Colonic mucosa (tissue), 4 donors: Measurements from ENCODE around the gene URB2. TPM values are rescaled to one million over a fixed set of nuclear protein-coding genes. Genes with fewer than 3 reads are reported as not detected.

Experiments
- DNase-seq: peaks from one replicate; pipeline ENCODE4 v3.0.0-alpha.2; 2020
- H3K27ac ChIP-seq: fragments of 200-600 bp; one replicate; pipeline ENCODE4 v1.8.0; 2021
- H3K27me3 ChIP-seq: fragments of 200-600 bp; one replicate; pipeline ENCODE4 v1.8.0; 2021
- H3K36me3 ChIP-seq: fragments of 200-600 bp; one replicate; pipeline ENCODE4 v1.8.0; 2021
- H3K4me1 ChIP-seq: fragments of 200-600 bp; one replicate; pipeline ENCODE4 v1.8.0; 2021; ENCODE audit warnings: mild to moderate bottlenecking
- H3K4me3 ChIP-seq: fragments of 200-600 bp; one replicate; pipeline ENCODE4 v1.8.0; 2021
- H3K9ac ChIP-seq, 2 donors: one replicate each; pipeline ENCODE4 v1.7.0; 2013; ENCODE audit warnings: control low read depth in 2 of 2, low read depth in 2 of 2, low read length in 2 of 2
- H3K9me3 ChIP-seq: fragments of 200-600 bp; one replicate; pipeline ENCODE4 v1.8.0; 2021
- CTCF ChIP-seq: fragments of 200-600 bp; IDR thresholded peaks from one replicate; pipeline ENCODE4 v1.8.0; 2022; ENCODE audit warnings: antibody characterized with exemption, mild to moderate bottlenecking
- intact Hi-C: fragments of 100-400 bp; cut with DNase I; formaldehyde crosslinking; loops from one replicate; pipeline ENCODE4 v1.14.1; 2022
- total RNA-seq, 2 donors: library from RNA; stranded (reverse); fragmentation: NEBNext Ultra II Directional in 1 of 2; extraction: Animal tissue kit (Norgen Biotek cat#: 25700) in 1 of 2; gene quantifications; one replicate each; pipeline ENCODE4 v1.2.1, GENCODE V29; 2021
- donor health status: healthy.
- donor health status: DM: no; HTN: no; CAD: no.
- donor health status: DM: no; HTN: no; CAD: no.

Gene URB2
- total RNA-seq, 2 donors from 2014 or later, result 5.7 to 10.0 TPM

- intact Hi-C loops, result no loop called here
- Histone ChIP-seq H3K27ac (no peak overlapping the region), H3K9me3 (no peaks in the 10 kb centered on the region), H3K9ac (no peak overlapping the region), H3K4me1 (no peaks in the 10 kb centered on the region), H3K4me3 (no peak overlapping the region), H3K27me3 (no peaks in the 10 kb centered on the region), H3K36me3 (peaks cover 12% of the 10 kb centered on the region)
- no peak for DNase-seq
- TF ChIP-seq CTCF, result no peak
These were observed 11.3 kb upstream of the URB2 start for GRCh38 chr1:229614701-229615100.

- intact Hi-C loops, result no loop called here
- Histone ChIP-seq H3K4me1 (no peaks in the 10 kb centered on the region), H3K4me3 (no peak overlapping the region), H3K27me3 (no peaks in the 10 kb centered on the region), H3K36me3 (peaks cover 5% of the 10 kb centered on the region), H3K9me3 (no peaks in the 10 kb centered on the region), H3K27ac (no peak overlapping the region), H3K9ac (no peak overlapping the region)
- TF ChIP-seq CTCF, result no peak
- no peak for DNase-seq
These were observed 8.5 kb upstream of the URB2 start for GRCh38 chr1:229617351-229618100.

- Histone ChIP-seq H3K9ac (no peak overlapping the region), H3K9me3 (no peaks in the 10 kb centered on the region), H3K4me3 (no peak overlapping the region), H3K4me1 (no peaks in the 10 kb centered on the region), H3K27me3 (no peaks in the 10 kb centered on the region), H3K27ac (no peak overlapping the region), H3K36me3 (no peaks in the 10 kb centered on the region)
- intact Hi-C loops, result no loop called here
- TF ChIP-seq CTCF, result no peak
- DNase-seq, result no peak
These were observed 7.0 kb upstream of the URB2 start for GRCh38 chr1:229619002-229619401.

GRCh38 chr1:229619614-229620013 is 6.4 kb upstream of the URB2 start:
- Histone ChIP-seq H3K36me3 (no peaks in the 10 kb centered on the region), H3K9ac (no peak overlapping the region), H3K27me3 (no peaks in the 10 kb centered on the region), H3K4me1 (peaks cover 5% of the 10 kb centered on the region), H3K9me3 (no peaks in the 10 kb centered on the region), H3K4me3 (no peak overlapping the region), H3K27ac (no peak overlapping the region)
- no peak for DNase-seq
- no peak for TF ChIP-seq CTCF
- intact Hi-C loops, result loop anchor here (5.0 kb wide), 1 partner anchor 57 kb away; no protein-coding TSS in a partner anchor

- intact Hi-C loops, result loop anchor here (5.0 kb wide), 1 partner anchor 59 kb away; no protein-coding TSS in a partner anchor
- Histone ChIP-seq H3K27ac (no peak overlapping the region), H3K27me3 (no peaks in the 10 kb centered on the region), H3K4me3 (no peak overlapping the region), H3K9ac (no peak overlapping the region), H3K9me3 (no peaks in the 10 kb centered on the region), H3K4me1 (peaks cover 7% of the 10 kb centered on the region), H3K36me3 (no peaks in the 10 kb centered on the region)
- DNase-seq, result no peak
- no peak for TF ChIP-seq CTCF
These were observed 5.2 kb upstream of the URB2 start for GRCh38 chr1:229620876-229621275.
